BE2C (cell line): ENCODE data around the gene CNGB1.
"Not testable (repeated sequence)": the region's sequence is repeated elsewhere in the genome, so short reads cannot be mapped to it uniquely, and the experiment has no call there.

Source experiments
- DNase-seq: peaks from one replicate; pipeline ENCODE4 v3.0.0-alpha.2; 2020
- H3K27me3 ChIP-seq: fragments of 250-450 bp; sonication (Bioruptor Pico); 2 replicates; pipeline ENCODE4 v1.5.1; 2020; ENCODE audit warnings: mild to moderate bottlenecking
- H3K36me3 ChIP-seq: fragments of 250-450 bp; sonication (Bioruptor Pico); 2 replicates; pipeline ENCODE4 v1.5.1; 2020; ENCODE audit warnings: mild to moderate bottlenecking
- H3K4me1 ChIP-seq: fragments of 250-450 bp; sonication (Bioruptor Pico); 2 replicates; pipeline ENCODE4 v1.5.1; 2020
- H3K4me3 ChIP-seq: 2 replicates; pipeline ENCODE4 v1.5.1; 2011; ENCODE audit warnings: low read depth, low read length
- H3K9me3 ChIP-seq: fragments of 250-450 bp; sonication (Bioruptor Pico); 2 replicates; pipeline ENCODE4 v1.5.1; 2020
- CTCF ChIP-seq: IDR thresholded peaks from 2 replicates; pipeline ENCODE4 v1.5.1; 2012; ENCODE audit warnings: mild to moderate bottlenecking, low read depth, low read length

The CNGB1 gene

GRCh38 chr16:57882206-57882605 lies 88.7 kb downstream of the CNGB1 start:
- Histone ChIP-seq H3K4me3 (no peak overlapping the region), H3K4me1 (no peaks in the 10 kb centered on the region; the same call in 1 of the 2 replicates), H3K9me3 (no peaks in the 10 kb centered on the region), H3K27me3 (no peaks in the 10 kb centered on the region), H3K36me3 (no peaks in the 10 kb centered on the region)
- DNase-seq: no peak
- TF ChIP-seq CTCF: no peak

GRCh38 chr16:57878586-57878985 lies 92.3 kb downstream of the CNGB1 start:
- no peak for DNase-seq
- no peaks in the 10 kb centered on the region; the same call in 1 of the 2 replicates for H3K4me1 ChIP-seq
- no peak overlapping the region for H3K4me3 ChIP-seq
- no peak for TF ChIP-seq CTCF
- no peaks in the 10 kb centered on the region for H3K9me3 ChIP-seq
- no peaks in the 10 kb centered on the region for H3K36me3 ChIP-seq
- H3K27me3 ChIP-seq: no peaks in the 10 kb centered on the region

GRCh38 chr16:57876210-57876609 lies 94.7 kb downstream of the CNGB1 start:
- Histone ChIP-seq H3K4me3 (no peak overlapping the region), H3K9me3 (no peaks in the 10 kb centered on the region), H3K36me3 (no peaks in the 10 kb centered on the region), H3K27me3 (no peaks in the 10 kb centered on the region), H3K4me1 (no peaks in the 10 kb centered on the region)
- TF ChIP-seq CTCF: no peak
- DNase-seq: no peak

- Histone ChIP-seq H3K36me3 (no peaks in the 10 kb centered on the region), H3K9me3 (no peaks in the 10 kb centered on the region), H3K4me1 (no peaks in the 10 kb centered on the region), H3K27me3 (no peaks in the 10 kb centered on the region), H3K4me3 (no peak overlapping the region)
- no peak for TF ChIP-seq CTCF
- DNase-seq: no peak
Observed at GRCh38 chr16:57875347-57875746, 95.6 kb downstream of the CNGB1 start.

GRCh38 chr16:57873218-57873617 lies 97.7 kb downstream of the CNGB1 start:
- H3K4me1 ChIP-seq: no peaks in the 10 kb centered on the region
- H3K27me3 ChIP-seq: no peaks in the 10 kb centered on the region
- H3K36me3 ChIP-seq: no peaks in the 10 kb centered on the region
- no peak for DNase-seq
- no peak for TF ChIP-seq CTCF
- no peak overlapping the region for H3K4me3 ChIP-seq
- H3K9me3 ChIP-seq: no peaks in the 10 kb centered on the region

GRCh38 chr16:57872764-57873163 lies 98.2 kb downstream of the CNGB1 start:
- not testable (repeated sequence) for H3K9me3 ChIP-seq, H3K27me3 ChIP-seq, H3K36me3 ChIP-seq, DNase-seq, H3K4me1 ChIP-seq, H3K4me3 ChIP-seq

- no peaks in the 10 kb centered on the region; the same call in 1 of the 2 replicates for H3K4me1 ChIP-seq
- TF ChIP-seq CTCF: no peak
- DNase-seq: no peak
Observed at GRCh38 chr16:57871456-57871855, 99.5 kb downstream of the CNGB1 start.

More at GRCh38 chr16:57871456-57871855, 99.5 kb downstream of the CNGB1 start:
- Histone ChIP-seq H3K27me3 (no peaks in the 10 kb centered on the region), H3K9me3 (no peaks in the 10 kb centered on the region), H3K4me3 (no peak overlapping the region), H3K36me3 (no peaks in the 10 kb centered on the region)
